IPS-18c (cell line): Measurements from ENCODE around the gene RNF220.
A peak's percentile ranks its signal among the peaks of the same experiment; 100 is the strongest.

Experiments
- H3K4me3 ChIP-seq: 2 replicates; pipeline ENCODE4 v1.7.0; 2013; ENCODE audit warnings: low read depth, mild to moderate bottlenecking, low read length, moderate library complexity; ENCODE audit not compliant: insufficient read depth
- H3K9me3 ChIP-seq: one replicate; pipeline ENCODE4 v1.6.1; 2013; ENCODE audit warnings: mild to moderate bottlenecking, low read length, moderate library complexity; ENCODE audit not compliant: control insufficient read depth, insufficient read depth

The RNF220 gene

GRCh38 chr1:44524655-44525500 is 119.8 kb downstream of the RNF220 start:
- H3K4me3 ChIP-seq: peak overlapping the region; percentile 45
- H3K9me3 ChIP-seq: no peaks in the 10 kb centered on the region

GRCh38 chr1:44526295-44527073 is 121.4 kb downstream of the RNF220 start:
- no peaks in the 10 kb centered on the region for H3K9me3 ChIP-seq

GRCh38 chr1:44531785-44532566 is 126.9 kb downstream of the RNF220 start:
- H3K9me3 ChIP-seq: no peaks in the 10 kb centered on the region

More at GRCh38 chr1:44526295-44527073, 121.4 kb downstream of the RNF220 start:
- no peak overlapping the region for H3K4me3 ChIP-seq

GRCh38 chr1:44532567-44532944 is 127.5 kb downstream of the RNF220 start:
- H3K9me3 ChIP-seq: no peaks in the 10 kb centered on the region
- H3K4me3 ChIP-seq: no peak overlapping the region

More at GRCh38 chr1:44531785-44532566, 126.9 kb downstream of the RNF220 start:
- no peak overlapping the region for H3K4me3 ChIP-seq

GRCh38 chr1:44534771-44535170 is 129.7 kb downstream of the RNF220 start:
- no peaks in the 10 kb centered on the region for H3K9me3 ChIP-seq
- no peak overlapping the region for H3K4me3 ChIP-seq

GRCh38 chr1:44536357-44537209 is 131.5 kb downstream of the RNF220 start:
- H3K9me3 ChIP-seq: no peaks in the 10 kb centered on the region
- no peak overlapping the region for H3K4me3 ChIP-seq

- H3K4me3 ChIP-seq: no peak overlapping the region
- no peaks in the 10 kb centered on the region for H3K9me3 ChIP-seq
Measured at GRCh38 chr1:44537538-44537937, 132.5 kb downstream of the RNF220 start.

- Histone ChIP-seq H3K4me3 (no peak overlapping the region), H3K9me3 (no peaks in the 10 kb centered on the region)
Measured at GRCh38 chr1:44537956-44538355, 132.9 kb downstream of the RNF220 start.

GRCh38 chr1:44539991-44540730 is 135.1 kb downstream of the RNF220 start:
- no peak overlapping the region for H3K4me3 ChIP-seq
- H3K9me3 ChIP-seq: no peaks in the 10 kb centered on the region

GRCh38 chr1:44542420-44543063 is 137.5 kb downstream of the RNF220 start:
- Histone ChIP-seq H3K9me3 (peaks cover 2% of the 10 kb centered on the region), H3K4me3 (peak overlapping the region; percentile 46; the same call in 1 of the 2 replicates)

- Histone ChIP-seq H3K9me3 (peaks cover 2% of the 10 kb centered on the region), H3K4me3 (peak overlapping the region; percentile 46; the same call in 1 of the 2 replicates)
Measured at GRCh38 chr1:44543064-44543744, 138.1 kb downstream of the RNF220 start.

GRCh38 chr1:44543786-44544185 is 138.7 kb downstream of the RNF220 start:
- peak overlapping the region; percentile 32; the same call in 1 of the 2 replicates for H3K4me3 ChIP-seq
- H3K9me3 ChIP-seq: peaks cover 2% of the 10 kb centered on the region

- Histone ChIP-seq H3K4me3 (0 out of 2 replicates have a peak overlapping the region, but pooled peaks have one; percentile 5), H3K9me3 (peaks cover 2% of the 10 kb centered on the region)
Measured at GRCh38 chr1:44544960-44545359, 139.9 kb downstream of the RNF220 start.

- H3K4me3 ChIP-seq: no peak overlapping the region
- H3K9me3 ChIP-seq: peaks cover 2% of the 10 kb centered on the region
Measured at GRCh38 chr1:44545961-44546360, 140.9 kb downstream of the RNF220 start.
